Stomach smooth muscle (tissue), 2 donors: ENCODE measurements around the gene UBE2E1.

Experiments used
- H3K27ac ChIP-seq: one replicate; pipeline ENCODE4 v1.7.0; 2013; ENCODE audit warnings: mild to moderate bottlenecking, low read length, inconsistent platforms
- H3K27me3 ChIP-seq, 2 donors: one replicate each; pipeline ENCODE4 v1.7.0; 2013; ENCODE audit warnings: low read length in 2 of 2; ENCODE audit not compliant: insufficient read depth in 2 of 2, control insufficient read depth in 1 of 2
- H3K36me3 ChIP-seq, 2 donors: one replicate each; pipeline ENCODE4 v1.7.0; 2013; ENCODE audit warnings: low read length in 2 of 2; ENCODE audit not compliant: control insufficient read depth in 2 of 2, insufficient read depth in 2 of 2
- H3K4me1 ChIP-seq: one replicate; pipeline ENCODE4 v1.7.0; 2013; ENCODE audit warnings: low read length; ENCODE audit not compliant: control insufficient read depth, insufficient read depth
- H3K4me3 ChIP-seq, 2 donors: one replicate each; pipeline ENCODE4 v1.7.0; 2013; ENCODE audit warnings: low read length in 2 of 2
- H3K9ac ChIP-seq, 2 donors: one replicate each; pipeline ENCODE4 v1.7.0; 2013; ENCODE audit warnings: low read length in 2 of 2, mild to moderate bottlenecking in 1 of 2
- H3K9me3 ChIP-seq, 2 donors: one replicate each; pipeline ENCODE4 v1.7.0; 2013; ENCODE audit warnings: low read length in 2 of 2; ENCODE audit not compliant: control insufficient read depth in 2 of 2
- donor health status: healthy.
- donor health status: Pancreatic carcinoma.

UBE2E1 gene

DNA sequence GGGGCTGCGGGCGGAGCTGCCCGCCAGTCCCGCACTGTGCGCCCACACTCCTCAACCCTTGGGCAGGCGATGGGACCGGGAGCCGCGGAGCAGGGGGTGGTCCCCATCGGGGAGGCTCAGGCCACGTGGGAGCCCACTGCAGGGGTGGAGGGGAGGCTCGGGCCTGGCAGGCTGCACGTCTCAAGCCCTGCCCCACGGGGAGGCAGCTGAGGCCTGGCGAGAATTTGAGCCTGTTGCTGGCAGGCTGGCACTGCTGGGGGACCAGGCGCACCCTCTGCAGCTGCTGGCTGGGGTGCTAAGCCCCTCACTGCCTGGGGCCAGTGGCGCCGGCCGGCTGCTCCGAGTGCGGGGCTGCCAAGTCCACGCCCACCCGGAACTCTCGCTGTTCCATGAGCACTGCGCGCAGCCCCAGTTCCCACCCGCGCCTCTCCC, 76.7 kb downstream of the UBE2E1 start:
- Histone ChIP-seq H3K27ac (no peak overlapping the region), H3K4me1 (no peaks in the 10 kb centered on the region), H3K4me3 (no peak overlapping the region), H3K36me3 (no peaks in the 10 kb centered on the region), H3K9me3 (no peaks in the 10 kb centered on the region), H3K9ac (no peak overlapping the region), H3K27me3 (no peaks in the 10 kb centered on the region)

DNA sequence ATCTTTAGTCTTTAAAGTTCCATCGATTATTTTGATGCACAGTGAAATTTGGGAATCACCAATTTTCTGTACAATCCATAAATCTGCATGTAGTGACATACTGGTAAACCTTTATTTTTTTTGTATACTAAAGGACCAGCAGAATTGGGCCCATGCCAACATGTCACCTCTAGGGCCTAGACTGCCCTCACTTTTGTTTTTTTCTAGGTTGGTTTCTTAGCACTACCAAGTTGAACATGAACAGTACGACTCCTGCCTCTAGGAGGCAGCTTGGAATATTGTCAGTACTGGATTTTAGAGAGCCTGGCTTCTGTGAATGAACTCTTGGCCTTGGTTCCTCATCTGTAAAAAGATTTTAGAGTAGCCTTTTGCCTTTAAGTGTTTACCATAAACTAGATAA, 78.7 kb downstream of the UBE2E1 start:
- H3K4me3 ChIP-seq: no peak overlapping the region
- no peaks in the 10 kb centered on the region for H3K36me3 ChIP-seq
- no peak overlapping the region for H3K27ac ChIP-seq
- H3K4me1 ChIP-seq: no peaks in the 10 kb centered on the region
- H3K9me3 ChIP-seq: no peaks in the 10 kb centered on the region
- no peak overlapping the region for H3K9ac ChIP-seq
- H3K27me3 ChIP-seq: no peaks in the 10 kb centered on the region

DNA sequence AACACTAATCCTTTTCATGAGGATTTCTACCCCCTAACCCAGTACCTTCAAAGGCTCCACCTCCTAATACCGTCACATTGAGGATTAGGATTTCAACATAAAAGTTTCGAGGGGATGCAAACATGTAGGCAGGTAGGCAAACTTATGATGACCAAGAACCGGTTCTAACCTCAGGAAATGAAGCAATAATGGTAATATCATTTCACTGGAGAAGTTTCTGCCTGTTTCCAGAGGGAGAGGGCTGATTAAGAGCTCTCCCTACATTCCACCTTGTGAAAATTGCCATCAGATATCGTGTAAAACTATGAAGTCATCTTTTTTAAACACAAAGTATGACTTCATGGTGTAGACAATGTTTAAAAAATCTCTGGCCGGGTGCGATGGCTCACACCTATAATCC, 79.5 kb downstream of the UBE2E1 start:
- Histone ChIP-seq H3K9me3 (no peaks in the 10 kb centered on the region), H3K27me3 (no peaks in the 10 kb centered on the region), H3K4me3 (no peak overlapping the region), H3K9ac (no peak overlapping the region), H3K4me1 (no peaks in the 10 kb centered on the region), H3K36me3 (peaks cover 3% of the 10 kb centered on the region in 2 donors), H3K27ac (no peak overlapping the region)

DNA sequence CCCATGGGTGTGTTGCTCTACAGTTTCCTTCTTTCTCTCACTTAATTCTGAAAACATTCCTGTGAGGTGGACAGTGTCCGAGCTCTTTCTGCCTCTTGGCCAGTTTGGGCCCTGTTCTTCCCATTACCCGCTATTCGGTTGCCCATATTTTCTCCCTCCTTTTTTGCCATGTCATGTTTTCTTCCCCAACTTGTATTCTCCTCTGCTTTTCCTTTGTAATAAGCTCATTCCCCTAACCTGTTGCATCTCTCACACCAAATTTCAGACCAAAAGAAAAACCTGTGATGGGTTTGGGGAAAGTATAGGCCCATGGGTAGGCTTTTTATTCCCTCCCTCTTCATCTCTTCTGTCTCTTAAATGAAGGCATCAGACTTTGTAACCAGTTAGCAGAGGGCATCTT, 80.6 kb downstream of the UBE2E1 start:
- Histone ChIP-seq H3K27me3 (no peaks in the 10 kb centered on the region), H3K27ac (no peak overlapping the region), H3K9ac (no peak overlapping the region), H3K4me1 (no peaks in the 10 kb centered on the region), H3K4me3 (no peak overlapping the region), H3K9me3 (no peaks in the 10 kb centered on the region), H3K36me3 (peaks cover 3 to 9% of the 10 kb centered on the region in 2 donors)

DNA sequence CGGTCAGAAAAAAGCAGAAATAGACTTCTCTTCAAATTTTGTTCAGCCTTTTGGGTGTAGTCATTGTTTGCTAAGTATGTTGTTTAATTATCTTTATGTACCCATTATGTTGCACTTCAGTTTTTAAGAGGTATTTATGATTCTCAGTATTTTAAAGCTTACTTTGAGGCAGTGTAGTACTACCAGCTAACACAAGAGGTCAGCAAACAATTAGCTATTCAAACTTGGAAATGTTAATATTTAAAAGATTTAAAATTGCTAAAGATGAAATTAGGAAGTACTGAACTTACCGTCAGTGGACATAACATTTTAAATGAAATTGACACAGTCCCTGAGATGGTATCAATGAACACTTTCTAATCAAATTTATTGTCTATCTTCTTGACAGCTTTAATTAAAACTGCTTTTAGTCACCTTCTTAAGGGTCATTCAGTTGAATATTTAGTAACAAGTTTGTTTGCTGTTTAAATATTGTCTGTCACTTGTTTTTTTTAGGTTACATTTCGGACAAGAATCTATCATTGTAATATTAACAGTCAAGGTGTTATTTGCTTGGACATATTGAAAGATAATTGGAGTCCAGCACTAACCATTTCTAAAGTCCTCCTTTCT, 83.0 kb downstream of the UBE2E1 start:
- H3K36me3 ChIP-seq: peaks cover 3 to 9% of the 10 kb centered on the region in 2 donors
- no peaks in the 10 kb centered on the region for H3K4me1 ChIP-seq
- no peak overlapping the region for H3K9ac ChIP-seq
- H3K9me3 ChIP-seq: no peaks in the 10 kb centered on the region
- H3K27me3 ChIP-seq: no peaks in the 10 kb centered on the region
- no peak overlapping the region for H3K27ac ChIP-seq
- no peak overlapping the region for H3K4me3 ChIP-seq

DNA sequence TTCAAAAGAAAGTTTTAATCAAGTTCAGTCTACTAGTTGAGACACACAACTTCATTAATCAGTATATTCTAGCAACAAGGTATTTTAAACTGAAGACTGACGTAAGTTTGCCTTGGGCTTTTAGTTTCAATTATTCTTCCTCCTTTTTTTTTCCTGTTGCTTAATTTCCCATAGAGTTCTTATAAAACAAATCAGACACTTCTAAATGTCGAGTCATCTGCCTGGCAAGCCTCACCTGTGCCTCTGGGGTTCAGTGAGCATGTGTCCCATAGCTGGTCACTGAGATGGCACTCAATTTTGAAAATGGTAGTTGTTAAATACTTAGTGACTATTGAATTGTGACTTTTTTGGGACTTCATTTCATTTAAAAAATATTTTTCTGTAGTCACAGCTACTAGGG, 83.6 kb downstream of the UBE2E1 start:
- H3K9ac ChIP-seq: peak overlapping the region in 1 of 2 donors; percentile 22

DNA sequence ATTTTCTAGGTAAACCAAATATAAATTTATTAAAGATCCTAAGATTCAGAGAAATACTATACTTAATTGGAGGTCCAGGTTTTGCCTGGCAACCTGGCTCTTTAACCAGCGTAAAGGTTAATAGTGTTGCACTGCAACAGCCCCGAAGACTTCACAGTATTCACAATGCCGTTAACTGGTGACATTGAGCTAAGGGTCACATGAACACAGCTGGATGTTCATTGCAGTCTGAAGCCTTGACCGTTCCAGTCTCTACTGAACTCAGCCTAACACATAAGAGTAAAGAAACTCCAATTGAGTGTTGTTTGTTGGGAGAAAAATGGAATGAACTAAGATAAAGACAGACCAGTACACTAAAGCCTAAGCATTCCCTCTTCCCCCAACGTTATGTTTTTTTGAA, 84.2 kb downstream of the UBE2E1 start:
- peaks cover 7 to 9% of the 10 kb centered on the region in 2 donors for H3K36me3 ChIP-seq
- no peak overlapping the region for H3K27ac ChIP-seq

More for the DNA sequence above, 83.6 kb downstream of the UBE2E1 start:
- no peak overlapping the region for H3K27ac ChIP-seq
- no peak overlapping the region for H3K4me3 ChIP-seq
- H3K9me3 ChIP-seq: no peaks in the 10 kb centered on the region
- H3K27me3 ChIP-seq: no peaks in the 10 kb centered on the region
- H3K4me1 ChIP-seq: no peaks in the 10 kb centered on the region
- peaks cover 3 to 9% of the 10 kb centered on the region in 2 donors for H3K36me3 ChIP-seq

DNA sequence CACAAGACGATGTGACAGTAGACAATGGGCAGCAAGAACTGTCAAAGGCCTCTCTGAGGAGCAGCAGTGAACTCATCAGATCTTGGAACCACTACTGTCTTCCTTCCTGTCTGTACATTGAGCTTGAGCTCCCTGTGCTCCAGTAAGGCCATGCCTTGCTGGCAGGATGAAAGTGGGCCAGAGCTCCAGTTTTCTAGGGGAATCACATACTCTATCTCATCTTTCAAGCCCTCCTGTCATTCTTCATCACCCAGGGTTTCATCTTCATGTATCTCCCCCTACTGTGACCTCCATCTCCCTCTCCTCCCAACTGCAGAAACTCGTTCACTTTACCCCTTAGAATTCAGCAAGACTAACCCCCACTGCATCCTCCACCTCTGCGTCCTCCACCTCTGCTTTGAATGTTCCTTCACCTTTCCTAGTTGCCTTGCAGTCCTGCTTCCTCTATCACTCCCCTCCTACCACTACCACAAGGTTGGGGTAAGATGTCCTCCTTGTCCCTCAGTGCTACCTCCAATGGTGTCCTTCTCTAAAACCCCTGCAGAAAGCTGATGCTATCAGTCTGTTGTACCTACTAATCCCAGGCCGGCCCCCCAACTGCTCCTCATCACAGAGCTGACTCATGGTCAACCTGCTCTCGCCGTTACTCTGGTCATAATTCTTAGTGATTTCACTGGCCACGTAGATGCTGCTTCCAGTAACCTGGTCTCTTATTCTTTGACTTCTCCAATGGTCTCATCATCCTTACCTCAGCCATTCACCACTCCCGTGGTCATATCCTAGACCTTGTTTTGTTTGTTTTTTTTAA, 88.7 kb downstream of the UBE2E1 start:
- Histone ChIP-seq H3K9ac (no peak overlapping the region), H3K27me3 (no peaks in the 10 kb centered on the region), H3K4me3 (no peak overlapping the region), H3K9me3 (no peaks in the 10 kb centered on the region), H3K4me1 (no peaks in the 10 kb centered on the region), H3K27ac (no peak overlapping the region), H3K36me3 (peaks cover 14 to 19% of the 10 kb centered on the region in 2 donors)

More for the DNA sequence above, 84.2 kb downstream of the UBE2E1 start:
- H3K4me3 ChIP-seq: no peak overlapping the region
- no peaks in the 10 kb centered on the region for H3K4me1 ChIP-seq
- no peaks in the 10 kb centered on the region for H3K27me3 ChIP-seq
- no peak overlapping the region for H3K9ac ChIP-seq
- H3K9me3 ChIP-seq: no peaks in the 10 kb centered on the region

DNA sequence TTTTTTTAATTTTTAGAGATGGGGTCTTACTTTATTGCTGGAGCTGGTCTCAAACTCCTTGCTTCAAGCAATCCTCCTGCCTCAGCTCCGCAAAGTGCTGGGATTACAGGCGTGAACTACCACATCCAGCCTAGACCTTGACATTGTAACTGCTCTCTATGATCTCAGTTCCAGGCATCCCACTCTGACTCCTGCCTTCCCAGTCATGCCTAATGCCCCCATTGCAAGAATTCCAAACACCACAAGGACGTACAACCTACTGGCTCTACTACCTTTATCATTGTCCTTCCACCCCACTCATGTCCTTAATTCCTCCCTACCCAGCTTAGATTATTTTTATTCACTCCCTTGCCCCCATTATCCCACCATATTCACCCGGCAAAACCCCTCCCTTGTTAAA, 89.4 kb downstream of the UBE2E1 start:
- peaks cover 11 to 16% of the 10 kb centered on the region in 2 donors for H3K36me3 ChIP-seq
- H3K4me1 ChIP-seq: no peaks in the 10 kb centered on the region
- no peak overlapping the region for H3K9ac ChIP-seq
- no peaks in the 10 kb centered on the region for H3K27me3 ChIP-seq
- no peaks in the 10 kb centered on the region for H3K9me3 ChIP-seq
- no peak overlapping the region for H3K4me3 ChIP-seq
- no peak overlapping the region for H3K27ac ChIP-seq

DNA sequence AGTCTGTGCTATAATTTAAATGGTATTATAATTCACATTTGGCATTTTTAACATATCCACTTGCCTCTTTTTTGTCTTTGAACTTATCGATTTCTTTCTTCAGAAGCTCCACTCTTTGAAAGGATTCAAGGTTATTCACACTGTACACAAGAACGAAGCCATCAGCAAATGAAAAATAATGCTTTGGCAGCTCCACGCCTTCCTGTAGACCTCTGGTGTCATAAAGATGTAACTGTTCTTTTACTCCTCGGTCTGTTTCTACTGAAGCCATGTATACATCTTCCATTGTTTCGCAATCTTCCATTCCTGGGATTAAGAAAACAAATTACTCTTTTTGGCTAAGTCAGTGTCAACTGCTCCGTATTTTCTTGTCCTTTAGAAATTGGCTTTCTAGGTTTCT, 95.0 kb downstream of the UBE2E1 start:
- Histone ChIP-seq H3K27me3 (no peaks in the 10 kb centered on the region), H3K9ac (no peak overlapping the region), H3K4me1 (no peaks in the 10 kb centered on the region), H3K4me3 (no peak overlapping the region), H3K36me3 (peaks cover 8 to 10% of the 10 kb centered on the region in 2 donors), H3K9me3 (no peaks in the 10 kb centered on the region), H3K27ac (no peak overlapping the region)

DNA sequence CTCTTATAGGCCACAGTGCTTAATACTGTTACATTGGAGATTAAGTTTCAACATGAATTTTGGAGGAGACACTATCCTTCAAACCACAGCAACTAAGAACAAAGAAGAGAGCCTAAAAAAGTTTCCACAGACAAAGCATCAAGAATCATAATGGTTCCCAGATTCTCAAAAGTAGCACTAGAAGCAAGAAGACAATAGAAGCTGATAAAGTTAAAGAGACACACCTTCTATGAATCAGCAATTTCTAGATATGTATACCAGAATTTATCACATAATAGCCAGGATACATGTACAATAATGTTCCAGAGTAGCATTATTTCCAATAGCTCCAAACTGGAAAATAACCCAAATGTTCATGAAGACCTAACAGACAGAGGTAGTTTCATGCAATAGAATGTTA, 98.8 kb downstream of the UBE2E1 start:
- no peak overlapping the region for H3K9ac ChIP-seq
- peaks cover 0 to 3% of the 10 kb centered on the region in 2 donors for H3K36me3 ChIP-seq
- H3K4me3 ChIP-seq: no peak overlapping the region
- H3K27ac ChIP-seq: no peak overlapping the region
- no peaks in the 10 kb centered on the region for H3K27me3 ChIP-seq
- H3K4me1 ChIP-seq: no peaks in the 10 kb centered on the region
- H3K9me3 ChIP-seq: no peaks in the 10 kb centered on the region
